ENCODE data around the gene TMEM161B. TPM values are rescaled to one million over a fixed set of nuclear protein-coding genes. Genes with fewer than 3 reads are reported as not detected.

Gene TMEM161B
- total and polyA plus RNA-seq, 2 of the 13 experiments (the other 11 are each of a cell fraction or from before 2014, with no cell fraction given) = 15.0 to 22.1 TPM

GRCh38 chr5:88268385-88269184 is at the start of gene TMEM161B (continued):
- TF ChIP-seq THAP9 (CRISPR knock-in tag; IDR thresholded peaks at IDR 0.05; ENCODE audit: borderline replicate concordance) = peak; percentile 79; the same call in 1 of the 2 replicates
- no peak for TF ChIP-seq ZKSCAN1 (IDR thresholded peaks at IDR 0.05; ENCODE audit: low read length)
- peak; percentile 89 for TF ChIP-seq TARDBP (CRISPR knock-in tag; IDR thresholded peaks at IDR 0.05)
- TF ChIP-seq HNRNPLL (IDR thresholded peaks at IDR 0.05; ENCODE audit: low read depth, low read length, poor library complexity, severe bottlenecking) = peak; percentile 96
- TF ChIP-seq ZNF564 (CRISPR knock-in tag; IDR thresholded peaks at IDR 0.05) = no peak
- TF ChIP-seq HMG20A (CRISPR knock-in tag; IDR thresholded peaks at IDR 0.05; ENCODE audit: borderline replicate concordance) = no peak
- TF ChIP-seq POLR2A (IDR thresholded peaks at IDR 0.05; ENCODE audit: insufficient read depth in 1 of 2, low read depth in 2 of 2, low read length in 2 of 2) = peak; percentile 60 to 89
- 0 out of 2 replicates have a peak, but pooled peaks have one; percentile 52 for TF ChIP-seq ZNF710 (CRISPR knock-in tag; IDR thresholded peaks at IDR 0.05; ENCODE audit: borderline replicate concordance)
- TF ChIP-seq ZIK1 (CRISPR knock-in tag; IDR thresholded peaks at IDR 0.05; ENCODE audit: borderline replicate concordance, low read depth) = peak; percentile 60; the same call in 1 of the 2 replicates
- TF ChIP-seq NR2F6 (IDR thresholded peaks at IDR 0.05) = peak; percentile 60
- TF ChIP-seq NR2F6 (CRISPR knock-in tag; IDR thresholded peaks at IDR 0.05) = peak; percentile 81
- TF ChIP-seq NFYB (CRISPR knock-in tag; IDR thresholded peaks at IDR 0.05) = peak; percentile 44; the same call in 1 of the 2 replicates
- TF ChIP-seq ZNF124 (CRISPR knock-in tag; IDR thresholded peaks at IDR 0.05) = no peak; the same call in 1 of the 2 replicates
- TF ChIP-seq ZBTB7B (CRISPR knock-in tag; IDR thresholded peaks at IDR 0.05) = peak; percentile 56; the same call in 1 of the 2 replicates
- TF ChIP-seq ZNF430 (CRISPR knock-in tag; IDR thresholded peaks at IDR 0.05) = 0 out of 2 replicates have a peak, but pooled peaks have one; percentile 24
- TF ChIP-seq CSRNP2 (CRISPR knock-in tag; conservative IDR thresholded peaks at IDR 0.05; ENCODE audit: low read depth) = peak; percentile 57; the same call in 1 of the 2 replicates
- TF ChIP-seq TBP (CRISPR knock-in tag; IDR thresholded peaks at IDR 0.05) = no peak
- no peak for TF ChIP-seq ZNF720 (CRISPR knock-in tag; IDR thresholded peaks at IDR 0.05)
- peak; percentile 71; the same call in 1 of the 2 replicates for TF ChIP-seq ZMAT3 (CRISPR knock-in tag; conservative IDR thresholded peaks at IDR 0.05)
- TF ChIP-seq MTF1 (CRISPR knock-in tag; IDR thresholded peaks at IDR 0.05) = no peak
- TF ChIP-seq ZNF672 (CRISPR knock-in tag; IDR thresholded peaks at IDR 0.05) = no peak
- TF ChIP-seq ZNF383 (CRISPR knock-in tag; IDR thresholded peaks at IDR 0.05; ENCODE audit: borderline replicate concordance) = no peak
- TF ChIP-seq CCDC6 (CRISPR knock-in tag; IDR thresholded peaks at IDR 0.05) = 0 out of 2 replicates have a peak, but pooled peaks have one; percentile 21
- TF ChIP-seq TAF1 (CRISPR knock-in tag; IDR thresholded peaks at IDR 0.05) = peak; percentile 61; the same call in 1 of the 2 replicates

Data from HepG2 (cell line).